HG03520 (cell line): ENCODE results near the gene TRPM3.
A peak's percentile ranks its signal among the peaks of the same experiment; 100 is the strongest.
"Not testable (repeated sequence)": the region's sequence is repeated elsewhere in the genome, so short reads cannot be mapped to it uniquely, and the experiment has no call there.

ENCODE experiments used
- ATAC-seq: cut with Tn5 transposase; IDR thresholded peaks from one replicate; pipeline ENCODE4 v1.9.1; 2021; ENCODE audit warnings: mild to moderate bottlenecking, moderate library complexity; ENCODE audit not compliant: unreplicated experiment

Gene TRPM3

DNA sequence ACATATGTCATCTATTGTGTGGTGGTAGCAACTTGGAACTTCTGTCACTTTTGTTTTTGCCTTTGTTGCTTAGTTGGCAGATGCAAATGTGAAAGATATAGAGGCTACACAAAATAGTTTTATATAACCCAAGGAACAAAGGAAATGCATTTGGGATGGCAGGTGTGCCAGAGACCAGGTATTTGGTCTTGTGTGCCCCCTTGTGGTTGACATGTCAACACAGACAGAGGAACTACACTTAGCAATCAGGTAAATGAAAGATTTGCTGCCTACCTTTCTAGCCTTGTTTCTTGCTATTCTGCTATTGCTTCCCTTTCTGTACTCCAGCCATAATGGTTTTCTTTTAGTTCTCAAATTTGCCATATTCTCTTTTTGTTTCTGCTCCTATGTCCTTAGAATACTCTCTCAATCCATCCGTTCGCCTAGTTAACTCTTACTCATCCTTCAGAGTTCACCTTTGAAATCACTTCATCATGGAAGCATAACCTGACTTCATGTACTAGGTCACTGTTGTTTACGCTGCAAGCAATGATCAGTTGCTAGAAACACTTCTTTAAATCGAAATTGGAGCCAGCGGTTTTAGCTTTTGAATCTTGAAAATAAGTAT, 119.5 kb downstream of the TRPM3 start:
- peak; percentile 50 for ATAC-seq

DNA sequence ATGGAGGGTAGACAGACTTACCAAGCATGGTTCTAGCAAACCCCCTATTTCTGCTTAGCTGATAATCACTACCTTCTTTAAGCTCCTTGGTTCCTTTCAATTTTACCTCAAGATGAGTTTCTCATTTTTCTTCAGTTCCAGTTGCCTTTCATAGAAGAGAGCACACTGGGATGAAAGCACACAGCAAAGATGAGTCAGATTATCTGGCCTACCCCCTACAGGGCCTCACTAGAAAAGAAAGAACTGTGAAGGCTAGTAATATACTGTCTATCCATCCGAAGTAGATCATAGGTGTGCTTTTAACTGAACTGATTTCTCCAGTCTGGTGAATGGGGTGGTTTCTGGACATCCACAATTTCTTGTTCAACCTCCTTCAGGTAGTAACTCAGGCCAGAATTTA, 122.5 kb downstream of the TRPM3 start:
- no peak for ATAC-seq

DNA sequence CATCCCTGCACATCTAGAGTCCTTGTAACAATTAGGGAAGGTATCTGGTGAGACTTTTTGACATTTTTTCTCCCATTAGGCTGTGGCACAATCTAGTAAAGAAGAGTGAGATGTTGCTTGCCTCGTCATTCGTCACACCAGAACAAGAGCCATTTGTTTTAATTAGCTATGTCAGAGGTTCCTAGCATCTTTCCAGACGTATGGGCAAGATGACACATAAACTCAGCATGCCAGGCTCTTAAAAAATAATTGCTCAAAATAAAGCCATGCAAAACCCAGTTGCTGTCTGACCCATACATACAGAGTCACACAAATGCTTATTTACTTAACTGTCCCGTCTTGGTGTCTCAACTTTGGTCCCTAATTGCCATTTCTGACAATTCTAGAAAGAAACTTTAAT, 125.9 kb downstream of the TRPM3 start:
- no peak for ATAC-seq

DNA sequence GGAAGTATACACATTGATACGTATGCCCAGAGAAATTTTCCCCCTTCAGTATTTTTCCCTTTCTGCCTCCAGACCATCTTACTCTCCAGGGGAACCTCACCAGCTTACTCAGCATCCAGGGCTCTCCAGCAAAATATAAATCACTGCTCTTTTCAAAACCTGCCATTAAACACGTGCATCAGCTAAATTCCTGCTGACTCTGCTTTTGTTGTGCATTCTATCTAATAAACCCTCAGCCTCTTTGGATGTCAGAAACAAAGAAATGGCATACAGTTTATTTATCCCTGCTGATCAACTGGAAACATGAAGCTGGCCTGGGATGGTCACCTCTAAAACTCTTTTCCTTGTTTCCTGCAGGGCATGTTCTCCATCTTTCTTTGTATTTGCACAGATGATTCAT, 126.8 kb downstream of the TRPM3 start:
- ATAC-seq: no peak

DNA sequence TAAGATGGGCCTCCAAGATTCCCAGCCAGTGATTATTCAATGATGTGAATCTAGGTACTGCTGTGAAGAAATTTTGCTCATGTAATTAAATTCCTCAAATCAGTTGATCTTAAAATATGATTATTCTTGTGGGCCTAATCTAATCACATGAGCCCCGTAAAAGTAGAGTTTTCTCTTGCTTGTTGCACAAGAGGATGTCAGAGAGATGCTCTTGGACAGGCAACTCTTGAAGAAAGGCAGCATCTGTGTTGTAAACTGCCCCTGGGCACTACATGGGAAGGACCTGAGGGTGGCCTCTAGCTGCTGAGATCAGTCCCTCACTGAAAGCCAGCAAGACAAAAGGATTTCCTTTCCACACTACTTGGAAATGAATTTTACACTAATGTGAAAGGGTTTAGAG, 132.9 kb downstream of the TRPM3 start:
- no peak for ATAC-seq

DNA sequence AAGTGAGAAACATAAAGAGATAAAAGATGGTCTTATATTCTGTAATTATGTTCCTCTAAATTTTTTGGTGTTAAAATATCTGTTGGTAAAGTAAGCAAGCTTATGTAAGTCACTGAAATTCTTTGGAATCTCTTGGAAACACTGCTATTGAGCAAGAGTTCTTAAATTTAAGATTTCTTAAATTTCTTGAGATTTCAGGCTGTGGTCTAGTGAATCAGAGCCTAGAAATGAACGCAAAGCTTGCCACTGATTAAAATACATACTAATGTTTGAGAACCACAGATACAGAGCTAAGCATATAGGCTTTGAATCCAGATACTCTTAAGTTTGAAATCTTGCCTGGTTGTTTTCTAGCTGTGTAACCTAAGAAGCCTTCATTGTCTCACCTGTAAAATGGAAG, 133.4 kb downstream of the TRPM3 start:
- ATAC-seq: no peak

DNA sequence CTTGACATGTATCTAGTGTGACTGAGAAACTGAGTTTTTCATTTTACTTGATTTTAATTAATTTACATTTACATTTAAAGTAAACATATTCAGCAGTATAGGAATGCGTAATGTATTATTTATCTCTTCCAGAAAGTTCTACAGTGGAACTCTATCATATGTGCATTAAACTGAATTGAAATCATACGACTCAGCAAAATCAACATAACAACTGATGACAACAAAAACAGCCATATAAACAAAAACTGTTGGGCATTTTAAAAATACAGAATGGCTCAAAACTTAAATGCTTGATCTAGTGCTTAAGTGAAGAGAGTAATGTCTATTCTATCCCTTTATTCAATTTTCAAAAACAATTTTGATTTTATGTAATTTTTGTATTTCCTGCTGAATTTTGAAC, 134.4 kb downstream of the TRPM3 start:
- ATAC-seq: no peak

DNA sequence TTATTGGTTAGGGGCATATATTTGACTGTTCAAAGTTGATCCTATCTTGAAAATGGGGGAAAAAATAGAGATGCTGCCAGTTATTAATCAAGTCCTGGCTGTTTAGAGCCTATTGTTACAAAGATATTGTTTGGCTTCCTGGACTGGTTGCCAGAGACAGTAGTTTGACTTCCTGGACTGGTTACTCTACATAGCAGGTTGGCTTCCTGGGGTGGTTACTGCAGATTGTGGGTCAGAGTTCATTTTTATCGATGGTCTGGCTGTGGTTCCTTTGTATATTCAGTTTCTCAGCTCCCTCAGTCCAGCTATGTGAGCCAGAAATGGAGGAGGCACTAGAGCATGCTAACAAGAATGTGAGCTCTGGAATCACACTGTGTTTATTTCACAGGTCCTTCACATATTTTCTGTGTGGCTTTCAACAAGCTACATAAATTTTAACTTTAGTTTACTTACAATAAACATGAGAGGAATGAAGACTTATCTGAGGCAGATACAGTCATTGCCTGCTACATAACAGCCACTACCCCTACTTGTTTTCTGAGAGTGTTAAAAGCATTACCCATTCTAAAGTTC, 137.6 kb downstream of the TRPM3 start:
- no peak for ATAC-seq

DNA sequence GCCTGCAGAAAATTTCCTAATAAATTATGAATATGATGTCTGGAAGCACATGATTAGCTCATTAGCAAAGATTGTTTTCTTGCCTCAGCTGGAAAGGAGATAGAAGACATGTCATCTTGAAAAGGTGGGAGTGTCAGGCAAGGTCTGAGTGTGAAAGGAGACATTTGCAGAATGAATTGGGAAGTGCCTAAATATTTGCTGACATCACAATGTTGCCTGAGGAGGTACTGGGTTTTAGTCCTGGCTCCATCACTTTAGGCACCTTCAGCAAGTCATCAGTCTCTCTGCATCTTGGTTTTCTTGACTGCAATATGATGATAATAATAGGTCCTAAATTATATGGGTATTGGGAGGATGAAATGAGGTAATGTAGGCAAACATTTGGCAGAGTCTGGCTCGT, 140.1 kb downstream of the TRPM3 start:
- ATAC-seq: no peak

DNA sequence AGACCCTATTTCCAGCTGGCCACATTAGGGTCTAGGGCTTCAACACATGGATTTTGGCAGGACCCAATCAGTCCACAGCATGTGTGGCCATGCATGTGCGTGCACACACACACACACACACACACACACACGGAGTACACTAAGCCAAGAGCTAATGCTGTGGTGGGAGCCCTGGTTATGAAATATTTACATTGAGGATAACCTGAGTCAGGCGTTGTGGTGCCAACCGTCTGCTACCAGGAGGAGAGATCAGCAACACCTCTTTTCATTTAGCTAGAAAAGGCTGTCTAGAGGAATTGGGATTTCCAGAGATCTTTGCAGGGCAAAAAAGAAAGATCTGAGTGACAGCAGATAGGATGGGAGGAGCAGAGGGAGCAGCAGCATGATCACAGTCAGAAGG, 141.5 kb downstream of the TRPM3 start:
- ATAC-seq: no peak

DNA sequence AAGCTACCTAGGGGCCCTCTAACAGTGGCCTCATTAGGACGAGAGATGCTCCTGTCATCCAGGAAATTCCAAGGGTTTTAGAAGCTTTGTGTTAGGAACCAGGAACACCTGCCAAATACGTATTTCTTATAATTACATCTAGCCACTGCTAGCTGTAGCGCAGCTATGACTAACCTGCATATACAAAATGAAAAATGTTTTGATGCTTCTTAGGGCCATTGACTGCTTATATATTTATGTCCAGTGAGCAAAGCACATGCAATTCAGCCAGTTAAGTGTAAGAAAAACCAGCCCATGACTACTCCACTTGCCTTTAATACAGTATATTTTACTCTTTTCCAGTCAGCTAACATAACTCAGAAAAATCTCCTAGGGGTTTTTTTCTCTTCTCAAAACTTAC, 143.3 kb downstream of the TRPM3 start:
- ATAC-seq: no peak

DNA sequence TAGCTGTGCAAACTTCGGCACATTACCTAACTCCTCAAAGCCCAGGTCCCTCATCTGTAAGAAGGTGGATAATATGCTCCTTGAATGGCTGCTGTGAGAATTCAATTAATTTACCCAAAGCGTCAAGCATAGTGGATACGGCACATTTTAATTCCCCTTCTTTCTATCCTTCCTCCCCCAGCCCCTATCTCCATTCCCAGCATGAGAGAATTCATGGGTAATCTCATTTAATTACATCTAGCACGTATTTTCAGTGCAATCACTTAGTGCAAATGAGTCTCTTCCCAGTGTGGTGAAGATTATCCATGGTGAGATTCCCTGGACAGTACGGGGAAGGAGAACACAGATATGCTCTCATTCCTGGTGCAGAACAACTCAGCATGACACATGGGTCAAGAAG, 145.6 kb downstream of the TRPM3 start:
- no peak for ATAC-seq

DNA sequence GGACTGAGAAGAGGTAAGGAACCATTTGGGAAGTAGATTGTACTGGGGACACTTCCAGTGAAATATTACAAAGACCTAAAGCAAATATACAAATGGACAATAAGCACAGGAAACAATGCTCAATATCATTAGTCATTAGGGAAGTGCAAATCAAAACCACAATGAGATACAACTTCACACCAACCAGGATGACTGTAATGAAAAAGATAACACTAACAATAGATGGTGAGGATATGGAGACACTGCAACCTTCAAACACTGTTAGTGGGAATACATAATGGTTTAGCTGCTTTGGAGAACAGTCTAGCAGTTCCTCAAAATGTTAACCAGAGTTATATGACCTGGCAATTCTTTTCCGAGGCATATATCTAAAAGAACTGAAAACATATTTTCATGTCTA, 149.7 kb downstream of the TRPM3 start:
- no peak for ATAC-seq

DNA sequence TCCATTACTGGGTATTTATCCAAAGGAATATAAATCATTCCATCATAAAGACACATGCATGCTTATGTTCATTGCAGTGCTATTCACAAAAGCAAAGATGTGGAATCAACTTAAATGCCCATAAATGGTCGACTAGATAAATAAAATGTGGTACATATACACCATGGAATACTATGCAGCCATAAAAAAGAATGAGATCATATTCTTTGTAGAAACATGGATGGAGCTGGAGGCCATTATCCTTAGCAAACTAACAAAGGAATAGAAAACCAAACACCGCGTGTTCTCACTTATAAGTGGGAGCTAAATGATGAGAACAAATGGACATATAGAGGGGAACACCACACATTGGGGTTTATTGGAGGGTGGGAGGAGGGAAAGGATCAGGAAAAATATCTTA, 155.0 kb downstream of the TRPM3 start:
- not testable (repeated sequence) for ATAC-seq

DNA sequence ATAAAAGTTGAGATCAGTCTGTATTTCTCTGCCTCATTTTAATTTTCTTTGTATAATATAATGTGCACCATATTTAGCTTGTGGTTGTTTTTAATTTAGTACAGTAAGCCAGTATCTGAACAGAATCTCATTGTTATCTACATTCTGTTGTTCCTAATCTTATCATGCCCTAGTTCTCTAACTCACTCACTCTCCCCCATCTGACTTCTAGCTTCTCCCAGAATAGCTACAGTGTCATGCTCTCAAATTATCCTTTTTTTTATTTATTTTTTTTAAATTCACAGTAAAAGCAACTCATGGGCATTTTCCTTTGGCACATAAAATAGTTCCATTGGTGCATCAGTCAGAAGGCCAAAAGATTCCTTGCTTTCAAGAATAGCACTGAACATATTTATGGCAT, 156.6 kb downstream of the TRPM3 start:
- no peak for ATAC-seq

DNA sequence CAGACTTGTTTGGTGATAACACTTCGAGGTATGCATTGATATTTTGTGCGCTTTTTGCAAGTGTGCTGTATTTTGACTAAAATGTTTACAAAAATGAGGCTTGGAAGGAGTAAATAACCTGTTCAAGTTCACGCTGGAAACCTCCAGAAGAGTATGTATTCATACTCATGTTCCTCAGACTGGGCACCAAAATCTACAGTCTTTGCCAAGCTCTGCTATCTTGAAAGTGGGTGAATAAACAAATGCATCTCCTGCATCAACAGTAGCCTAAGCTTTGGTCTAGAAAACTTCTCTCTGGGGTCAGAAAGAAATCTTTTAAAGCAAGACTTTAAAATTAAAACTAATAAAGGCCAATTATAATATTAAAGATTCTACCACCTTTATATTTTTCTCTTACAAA, 157.9 kb downstream of the TRPM3 start:
- ATAC-seq: no peak

DNA sequence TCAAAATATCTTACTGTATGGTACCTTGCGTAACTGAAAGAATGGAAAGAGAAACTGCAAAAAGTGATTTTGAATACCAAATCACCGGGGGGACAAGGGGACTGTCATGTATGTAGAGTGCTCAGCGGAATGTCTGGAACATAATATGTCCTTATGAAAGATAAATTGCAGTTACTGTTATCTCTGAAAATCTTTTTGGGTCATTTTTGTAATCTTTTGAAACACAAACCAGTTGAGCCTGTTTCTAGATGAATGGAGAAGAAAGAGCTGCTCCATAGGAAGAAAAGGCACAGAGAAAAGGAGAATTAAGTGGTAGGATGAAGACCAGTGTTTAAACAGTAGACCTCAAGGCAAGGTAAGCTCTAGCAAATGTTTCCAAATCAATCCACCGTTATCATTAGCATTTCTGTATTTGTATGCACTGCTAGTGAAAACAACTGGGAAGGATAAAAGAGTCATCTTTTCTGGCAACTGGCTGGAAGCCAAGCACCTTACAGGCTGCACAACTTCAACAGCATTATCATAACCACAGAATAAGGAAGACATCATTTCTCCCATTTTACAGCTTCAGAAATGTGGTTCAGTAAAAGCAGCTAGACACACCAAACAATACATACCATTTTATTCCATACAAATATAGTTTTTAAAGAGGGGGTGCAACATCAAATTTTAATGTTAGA, 158.5 kb downstream of the TRPM3 start:
- no peak for ATAC-seq

DNA sequence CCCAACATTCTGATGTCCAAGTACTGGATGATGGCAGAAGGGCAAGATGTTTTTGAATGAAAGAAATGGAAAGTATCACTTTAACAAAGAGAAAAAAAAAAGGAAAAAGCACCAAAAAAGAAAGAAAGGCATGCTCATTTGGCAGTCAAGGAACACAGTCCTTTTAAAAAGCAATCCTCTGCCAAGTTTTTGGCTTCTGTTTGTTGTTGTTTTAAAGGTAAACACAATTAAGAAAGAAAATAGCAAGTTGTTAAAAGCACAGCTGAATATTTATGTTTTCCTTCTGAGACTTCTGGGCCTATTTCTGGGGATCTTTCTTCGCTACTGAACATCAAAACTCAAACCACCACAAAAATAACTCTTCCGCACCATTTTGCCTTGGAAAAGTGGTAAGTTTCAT, 162.1 kb downstream of the TRPM3 start:
- ATAC-seq: no peak

DNA sequence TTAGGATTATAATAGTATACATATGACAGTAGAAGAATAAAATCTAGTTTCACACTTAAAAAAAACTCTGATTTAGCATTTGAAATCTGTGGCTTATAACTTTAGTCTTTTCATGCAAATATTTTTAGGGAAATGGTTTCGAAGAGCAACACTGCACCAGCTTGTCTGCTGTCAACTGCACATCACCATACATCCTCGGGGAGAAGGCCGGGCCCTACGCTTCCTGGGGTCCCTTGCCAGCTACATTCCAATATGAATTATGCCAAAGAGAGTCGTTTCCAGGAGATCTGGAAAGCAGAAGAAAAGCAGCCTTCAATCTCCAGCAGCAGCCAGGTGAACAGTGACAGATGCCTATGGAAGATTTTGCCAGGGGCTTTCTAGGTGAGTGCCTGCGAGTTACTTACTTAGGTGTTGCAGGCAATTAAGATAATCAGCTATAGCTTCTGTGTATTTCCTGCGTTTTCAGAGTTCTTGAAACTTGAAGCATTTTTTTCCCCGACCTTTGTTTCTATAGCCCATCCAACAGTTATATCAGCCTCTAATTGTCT, 166.8 kb downstream of the TRPM3 start:
- ATAC-seq: no peak

DNA sequence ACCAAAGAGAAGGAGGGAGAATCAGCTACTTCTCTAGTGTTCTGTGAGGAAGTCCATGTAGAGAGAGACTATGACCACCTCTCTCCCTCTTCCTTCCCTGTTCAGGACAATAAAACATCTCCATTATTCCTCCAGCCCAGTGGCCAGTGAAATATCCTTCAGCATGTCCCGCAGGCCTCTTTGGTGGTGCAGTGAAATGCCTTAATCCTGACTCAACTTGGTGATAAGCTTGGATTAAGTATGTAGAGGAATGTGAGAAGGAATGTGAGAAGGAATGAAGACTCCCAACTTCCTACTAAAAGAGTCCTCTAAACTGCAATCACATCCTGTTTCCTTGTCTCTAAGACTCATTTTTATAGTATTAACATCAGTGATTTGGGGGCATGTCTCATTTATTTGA, 167.3 kb downstream of the TRPM3 start:
- ATAC-seq: no peak

DNA sequence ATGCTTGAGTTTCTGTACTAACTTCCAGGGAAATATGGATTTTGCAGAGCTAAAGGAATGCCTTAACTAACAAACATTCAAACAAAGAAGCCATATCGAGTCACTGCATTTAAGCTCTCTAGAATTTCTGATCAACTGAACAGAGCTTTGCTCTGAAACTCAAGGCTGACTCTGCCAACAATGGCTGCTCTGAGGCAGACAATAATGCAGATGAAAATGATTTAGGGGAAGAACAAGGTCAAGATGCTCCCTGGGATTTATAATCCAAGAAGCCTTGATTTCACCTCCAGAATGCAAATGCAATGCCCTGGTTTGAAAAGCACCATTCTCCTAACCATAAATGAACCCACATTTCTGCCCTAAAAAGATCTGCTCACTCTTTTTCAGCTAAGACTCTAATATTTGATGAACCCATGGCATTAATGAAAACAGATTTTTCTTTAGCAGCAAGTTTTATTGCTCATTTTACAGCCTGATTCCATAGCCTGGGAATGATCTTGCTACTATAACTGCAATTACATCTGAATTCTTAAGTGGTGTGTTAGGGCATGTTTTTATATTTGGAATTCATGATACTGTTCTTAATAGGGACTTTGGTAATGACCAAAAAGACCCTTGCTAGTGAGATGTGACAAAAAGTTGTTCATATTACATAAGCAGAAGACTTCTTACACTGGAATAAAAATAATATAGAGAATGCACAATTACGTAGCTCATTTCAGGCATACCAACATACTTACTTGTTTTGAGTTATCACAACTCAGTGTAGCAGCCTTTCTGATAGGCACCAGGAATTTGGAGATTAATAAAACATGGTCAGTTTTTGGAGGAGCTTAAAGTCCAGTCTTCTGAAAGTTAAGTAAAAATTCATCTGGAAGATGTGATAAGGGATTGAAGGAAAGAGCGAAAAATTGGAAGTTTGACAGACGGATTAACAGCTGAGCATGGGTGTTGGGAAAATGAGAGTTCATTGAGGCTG, 169.4 kb downstream of the TRPM3 start:
- ATAC-seq: no peak
